H1 (cell line): Measurements from ENCODE around the gene PHKG2. TPM values are rescaled to one million over a fixed set of nuclear protein-coding genes. Genes with fewer than 3 reads are reported as not detected.

Experiments used
- CTCF ChIA-PET: fragments of 300-600 bp; sonication (Branson Sonifier 250); formaldehyde crosslinking; loops from one replicate; lab custom pipeline; 2021; ENCODE audit not compliant: partially characterized antibody; lab: Charles Lee
- POLR2A ChIA-PET: fragments of 300-600 bp; sonication (Branson Sonifier 250); formaldehyde crosslinking; loops from one replicate; lab custom pipeline; 2021; ENCODE audit warnings: inconsistent platforms; ENCODE audit not compliant: partially characterized antibody; lab: Charles Lee
- DNase-seq, 2 experiments: peaks; one replicate each; pipeline versions ENCODE4 v3.0.0 to v3.0.0-alpha.2; 2010 to 2022; ENCODE audit warnings: low spot score in 2 of 2, low read depth in 1 of 2, mixed read lengths in 1 of 2
- FAIRE-seq: peaks from 2 replicates; lab custom pipeline; 2011; peaks lifted over from hg19 to GRCh38; lab: Jason Lieb, UNC
- H2AFZ ChIP-seq: 2 replicates; pipeline ENCODE4 v1.8.1; 2012; ENCODE audit warnings: low read length, inconsistent platforms
- H2AK5ac ChIP-seq: 2 replicates; pipeline ENCODE4 v1.6.1; 2013; ENCODE audit warnings: low read depth, low read length
- H2BK120ac ChIP-seq: replicated peaks from 2 replicates; pipeline ENCODE3; 2013; ENCODE audit warnings: low read depth, low read length, inconsistent platforms
- H2BK12ac ChIP-seq: 2 replicates; pipeline ENCODE4 v1.6.1; 2013; ENCODE audit warnings: low read depth, low read length
- H2BK15ac ChIP-seq: 2 replicates; pipeline ENCODE4 v1.6.1; 2013; ENCODE audit warnings: low read length
- H2BK20ac ChIP-seq: 2 replicates; pipeline ENCODE4 v1.6.1; 2013; ENCODE audit warnings: low read length
- H2BK5ac ChIP-seq: 2 replicates; pipeline ENCODE4 v1.6.1; 2013; ENCODE audit warnings: low read depth, low read length
- H3K14ac ChIP-seq: 2 replicates; pipeline ENCODE4 v1.6.1; 2013; ENCODE audit warnings: inconsistent platforms; ENCODE audit not compliant: insufficient read length
- H3K18ac ChIP-seq: 2 replicates; pipeline ENCODE4 v1.6.1; 2013; ENCODE audit warnings: low read length; ENCODE audit errors: extremely low read depth
- H3K23ac ChIP-seq: 2 replicates; pipeline ENCODE4 v1.6.1; 2013; ENCODE audit warnings: inconsistent platforms; ENCODE audit not compliant: insufficient read length
- H3K23me2 ChIP-seq: 2 replicates; pipeline ENCODE4 v1.6.1; 2013; ENCODE audit warnings: low read depth, low read length
- H3K27ac ChIP-seq: 2 replicates; pipeline ENCODE4 v1.6.1; 2011; ENCODE audit warnings: low read depth, low read length, inconsistent platforms
- H3K27me3 ChIP-seq, 4 experiments: replicated peaks in 1 of 4; 1 replicate in 1 of 4; 2 replicates in 3 of 4; pipeline versions ENCODE4 v1.6.1 to v1.8.1; 2011 to 2013; ENCODE audit warnings: low read length in 3 of 4, mild to moderate bottlenecking in 3 of 4, inconsistent platforms in 2 of 4, mixed read lengths in 2 of 4, moderate library complexity in 1 of 4; ENCODE audit not compliant: control insufficient read depth in 3 of 4, insufficient read depth in 3 of 4; ENCODE audit errors: extremely low read depth in 1 of 4
- H3K36me3 ChIP-seq, 4 experiments: 2 replicates each; pipeline versions ENCODE4 v1.6.1 to v1.8.1; 2011 to 2013; ENCODE audit warnings: mild to moderate bottlenecking in 4 of 4, low read length in 3 of 4, moderate library complexity in 2 of 4, control low read depth in 1 of 4, inconsistent platforms in 1 of 4; ENCODE audit not compliant: insufficient read depth in 4 of 4, control insufficient read depth in 2 of 4
- H3K4ac ChIP-seq: replicated peaks from 2 replicates; pipeline ENCODE3; 2013; ENCODE audit warnings: low read length, low read depth, mixed read lengths, inconsistent platforms; ENCODE audit not compliant: insufficient read length
- H3K4me1 ChIP-seq, 4 experiments: replicated peaks in 1 of 4; 1 replicate in 1 of 4; 2 replicates in 3 of 4; pipeline versions ENCODE4 v1.6.1 to v1.8.1; 2011 to 2013; ENCODE audit warnings: low read length in 3 of 4, inconsistent platforms in 2 of 4, mixed read lengths in 1 of 4; ENCODE audit not compliant: insufficient read depth in 4 of 4, control insufficient read depth in 3 of 4
- H3K4me2 ChIP-seq, 2 experiments: 2 replicates each; pipeline versions ENCODE4 v1.6.1 to v1.8.1; 2011 to 2013; ENCODE audit warnings: low read depth in 2 of 2, low read length in 2 of 2, control low read depth in 1 of 2, inconsistent platforms in 1 of 2, mild to moderate bottlenecking in 1 of 2; ENCODE audit not compliant: insufficient read depth in 1 of 2
- H3K4me3 ChIP-seq, 4 experiments: fragments of 200-600, 300-600 bp in 1 of 4; sonication (generic), shearing (Covaris generic), sonication (Bioruptor Twin) in 1 of 4; 2 replicates each; pipeline versions ENCODE4 v1.5.1 to v1.8.1; 2011 to 2016; ENCODE audit warnings: low read length in 4 of 4, low read depth in 3 of 4, control low read depth in 2 of 4, inconsistent platforms in 2 of 4, mild to moderate bottlenecking in 2 of 4, mixed read lengths in 1 of 4, moderate library complexity in 1 of 4; ENCODE audit not compliant: insufficient read depth in 2 of 4; ENCODE audit errors: extremely low read depth in 1 of 4
- H3K56ac ChIP-seq: replicated peaks from 2 replicates; pipeline ENCODE3; 2013; ENCODE audit warnings: low read depth, mild to moderate bottlenecking, mixed read lengths, low read length, inconsistent platforms; ENCODE audit not compliant: insufficient read length
- H3K79me1 ChIP-seq: 2 replicates; pipeline ENCODE4 v1.6.1; 2013; ENCODE audit warnings: low read depth, low read length, control low read depth
- H3K79me2 ChIP-seq, 2 experiments: 2 replicates each; pipeline versions ENCODE4 v1.6.1 to v1.8.1; 2012 to 2013; ENCODE audit warnings: low read length in 2 of 2, mild to moderate bottlenecking in 2 of 2, inconsistent platforms in 1 of 2; ENCODE audit not compliant: insufficient read depth in 2 of 2, control insufficient read depth in 1 of 2
- H3K9ac ChIP-seq, 4 experiments: replicated peaks in 1 of 4; 1 replicate in 1 of 4; 2 replicates in 3 of 4; pipeline versions ENCODE4 v1.6.1 to v1.8.1; 2011 to 2013; ENCODE audit warnings: low read depth in 3 of 4, low read length in 3 of 4, control low read depth in 2 of 4, mild to moderate bottlenecking in 2 of 4, moderate library complexity in 2 of 4, inconsistent platforms in 1 of 4; ENCODE audit errors: extremely low read depth in 1 of 4
- H3K9me3 ChIP-seq, 2 experiments: 2 replicates each; pipeline versions ENCODE4 v1.6.1 to v1.8.1; 2012 to 2013; ENCODE audit warnings: mild to moderate bottlenecking in 2 of 2, moderate library complexity in 2 of 2, control low read depth in 1 of 2, inconsistent platforms in 1 of 2, low read depth in 1 of 2, low read length in 1 of 2, mixed read lengths in 1 of 2; ENCODE audit not compliant: insufficient read depth in 2 of 2
- H4K20me1 ChIP-seq, 2 experiments: replicated peaks in 1 of 2; 2 replicates each; pipeline versions ENCODE3 to v1.8.1; 2011 to 2013; ENCODE audit warnings: inconsistent platforms in 2 of 2, low read length in 2 of 2, mild to moderate bottlenecking in 1 of 2; ENCODE audit not compliant: insufficient read depth in 2 of 2, control insufficient read depth in 1 of 2
- H4K5ac ChIP-seq: 2 replicates; pipeline ENCODE4 v1.6.1; 2013; ENCODE audit warnings: low read length, low read depth, mixed read lengths, inconsistent platforms; ENCODE audit not compliant: insufficient read length
- H4K8ac ChIP-seq: 2 replicates; pipeline ENCODE4 v1.8.0; 2013; ENCODE audit warnings: mild to moderate bottlenecking, moderate library complexity, low read length, inconsistent platforms; ENCODE audit not compliant: insufficient read depth; ENCODE audit errors: extremely low read depth
- H4K91ac ChIP-seq: replicated peaks from 2 replicates; pipeline ENCODE3; 2013; ENCODE audit warnings: low read length, mixed read lengths, inconsistent platforms; ENCODE audit not compliant: insufficient read length
- BCL11A ChIP-seq, 2 experiments: IDR thresholded peaks; one replicate each; pipeline ENCODE4 v1.6.1; 2011; ENCODE audit warnings: low read depth in 2 of 2, low read length in 2 of 2, mild to moderate bottlenecking in 2 of 2
- CBX5 ChIP-seq: fragments of 300-800, 300-1000 bp; sonication (generic); IDR thresholded peaks from 2 replicates; pipeline ENCODE4 v1.7.1; 2016; ENCODE audit warnings: antibody characterized with exemption, low read length, low read depth
- CHD1 ChIP-seq: IDR thresholded peaks from 2 replicates; pipeline ENCODE4 v1.6.1; 2012; ENCODE audit warnings: low read depth, low read length, improper control_type of control experiment
- POU5F1 ChIP-seq: IDR thresholded peaks from 2 replicates; pipeline ENCODE4 v1.6.1; 2011; ENCODE audit warnings: low read depth, mild to moderate bottlenecking, low read length, moderate library complexity
- SIX5 ChIP-seq: IDR thresholded peaks from 2 replicates; pipeline ENCODE4 v1.6.1; 2011; ENCODE audit warnings: mild to moderate bottlenecking, low read depth, low read length
- SP1 ChIP-seq: IDR thresholded peaks from 2 replicates; pipeline ENCODE4 v1.6.1; 2011; ENCODE audit warnings: low read depth, low read length
- SP2 ChIP-seq: IDR thresholded peaks from 2 replicates; pipeline ENCODE4 v1.6.1; 2012; ENCODE audit warnings: mild to moderate bottlenecking, low read length, inconsistent platforms
- SP4 ChIP-seq: IDR thresholded peaks from 2 replicates; pipeline ENCODE4 v1.6.1; 2012; ENCODE audit warnings: low read length, inconsistent platforms
- TAF7 ChIP-seq: optimal IDR thresholded peaks from 2 replicates; pipeline ENCODE3; 2011; ENCODE audit warnings: low read depth, mild to moderate bottlenecking, inconsistent platforms, low read length, moderate library complexity, borderline replicate concordance
- TBP ChIP-seq: IDR thresholded peaks from 2 replicates; pipeline ENCODE4 v1.6.1; 2011; ENCODE audit warnings: low read depth, low read length, improper control_type of control experiment
- TCF12 ChIP-seq: IDR thresholded peaks from 2 replicates; pipeline ENCODE4 v1.6.1; 2011; ENCODE audit warnings: low read depth, mild to moderate bottlenecking, low read length
- WGBS, 2 experiments: shearing (Covaris generic) in 1 of 2; methylation state at CpG; one replicate each; pipeline versions ENCODE4 v1.1.6 to v1.1.7; 2013 to 2015; ENCODE audit warnings: low lambda C conversion rate in 2 of 2, mixed read lengths in 2 of 2, inconsistent platforms in 1 of 2, low coverage in 1 of 2, missing lambda C conversion rate in 1 of 2; ENCODE audit not compliant: insufficient replicate concordance in 2 of 2, insufficient coverage in 1 of 2, insufficient read length in 1 of 2; ENCODE audit errors: extremely low coverage in 1 of 2, missing lambda C conversion rate in 1 of 2; 5-methylcytosine and 5-hydroxymethylcytosine counted together
- polyA plus RNA-seq, 7 experiments: library from polyadenylated mRNA; depleted of rRNA in 3 of 7; stranded (reverse) in 5 of 7; unstranded in 2 of 7; fragments of >200 nt in 5 of 7; fragments of 200-250 nt in 2 of 7; gene quantifications; 1 replicate in 5 of 7; 2 replicates in 1 of 7; 4 replicates in 1 of 7; pipeline versions ENCODE4 v1.2.1 to v1.2.3, GENCODE V29; 2011 to 2013; ENCODE audit warnings: missing spikeins in 2 of 7, mixed read lengths in 2 of 7
- total RNA-seq: library from RNA; stranded (reverse); fragmentation: NEBNext Ultra II Directional; extraction: Animal tissue kit (Norgen Biotek cat#: 25700); gene quantifications from 2 replicates; pipeline ENCODE4 v1.2.1, GENCODE V29; 2021
- TF ChIP-seq, protein P1 (sequence below): IDR thresholded peaks from 2 replicates; pipeline ENCODE4 v1.6.1; 2012; ENCODE audit warnings: low read length, inconsistent platforms

Gene PHKG2
- total and polyA plus RNA-seq, 2 of the 8 experiments (the other 6 are each of a cell fraction or from before 2014, with no cell fraction given) = 36.0 to 53.4 TPM

GRCh38 chr16:30769379-30770089, 21.3 kb downstream of the PHKG2 start:
- no peak overlapping the region for H4K5ac ChIP-seq
- ChIA-PET CTCF (no interaction called here), POLR2A (interaction anchor here (0.7 to 6.6 kb wide), 10 partner anchors 8 to 132 kb away, joined by 3 to 42 read pairs (median 5); partner anchors contain the start of gene CFAP119)
- H2BK15ac ChIP-seq = no peak overlapping the region
- no peaks in the 10 kb centered on the region for H3K9me3 ChIP-seq
- H2BK12ac ChIP-seq = no peak overlapping the region
- WGBS, 2 experiments = 92% methylated on average over 17 of the region's 17 CpGs; no CpG with 5 or more reads in 1 of the 2 experiments
- H3K4me2 ChIP-seq = no peak overlapping the region
- H3K4ac ChIP-seq = no peak overlapping the region
- H2AFZ ChIP-seq = no peak overlapping the region
- H2AK5ac ChIP-seq = no peak overlapping the region
- H3K4me3 ChIP-seq = no peak overlapping the region
- no peak overlapping the region for H3K9ac ChIP-seq
- no peak overlapping the region for H3K18ac ChIP-seq
- no peaks in the 10 kb centered on the region; the same call in 1 of the 2 replicates for H3K79me1 ChIP-seq
- no peaks in the 10 kb centered on the region for H3K4me1 ChIP-seq
- no peak overlapping the region; the same call in 1 of the 2 replicates for H2BK5ac ChIP-seq
- H3K23me2 ChIP-seq = no peaks in the 10 kb centered on the region
- H4K20me1 ChIP-seq = peaks cover 11 to 31% of the 10 kb centered on the region in 2 experiments
- H2BK20ac ChIP-seq = no peak overlapping the region
- no peak overlapping the region for H3K27ac ChIP-seq
- H3K27me3 ChIP-seq = no peaks in the 10 kb centered on the region
- H3K79me2 ChIP-seq = no peaks in the 10 kb centered on the region
- H3K36me3 ChIP-seq = peaks cover 53 to 89% (median 79%) of the 10 kb centered on the region in 4 experiments
- no peak overlapping the region for H4K91ac ChIP-seq
- H2BK120ac ChIP-seq = no peak overlapping the region
- no peak overlapping the region for H3K14ac ChIP-seq
- DNase-seq = no peak
- no peak for FAIRE-seq
- no peak overlapping the region; the same call in 1 of the 2 replicates for H4K8ac ChIP-seq
- H3K23ac ChIP-seq = no peak overlapping the region
- no peak overlapping the region for H3K56ac ChIP-seq
- TF ChIP-seq TAF7 (no peak), CBX5 (no peak), CHD1 (no peak), POU5F1 (no peak), TCF12 (no peak), SP4 (no peak), SP1 (no peak), SIX5 (no peak), BCL11A (IDR thresholded peaks at IDR 0.05; ENCODE audit: low read depth in 2 of 2, low read length in 2 of 2) (no peak), TBP (no peak), SP2 (no peak)
- TF ChIP-seq, protein P1, sequence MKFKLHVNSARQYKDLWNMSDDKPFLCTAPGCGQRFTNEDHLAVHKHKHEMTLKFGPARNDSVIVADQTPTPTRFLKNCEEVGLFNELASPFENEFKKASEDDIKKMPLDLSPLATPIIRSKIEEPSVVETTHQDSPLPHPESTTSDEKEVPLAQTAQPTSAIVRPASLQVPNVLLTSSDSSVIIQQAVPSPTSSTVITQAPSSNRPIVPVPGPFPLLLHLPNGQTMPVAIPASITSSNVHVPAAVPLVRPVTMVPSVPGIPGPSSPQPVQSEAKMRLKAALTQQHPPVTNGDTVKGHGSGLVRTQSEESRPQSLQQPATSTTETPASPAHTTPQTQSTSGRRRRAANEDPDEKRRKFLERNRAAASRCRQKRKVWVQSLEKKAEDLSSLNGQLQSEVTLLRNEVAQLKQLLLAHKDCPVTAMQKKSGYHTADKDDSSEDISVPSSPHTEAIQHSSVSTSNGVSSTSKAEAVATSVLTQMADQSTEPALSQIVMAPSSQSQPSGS = no peak
